Liver (tissue), 9 donors: ENCODE data around the gene STRA6. TPM values are rescaled to one million over a fixed set of nuclear protein-coding genes. Genes with fewer than 3 reads are reported as not detected.

Source experiments
- DNase-seq: peaks from one replicate; pipeline ENCODE4 v3.0.0-alpha.2; 2017; ENCODE audit warnings: low spot score
- H3K27ac ChIP-seq, 2 donors: one replicate each; pipeline ENCODE4 v1.7.0; 2013; ENCODE audit warnings: inconsistent platforms in 2 of 2, low read length in 2 of 2, control low read depth in 1 of 2, low read depth in 1 of 2, mild to moderate bottlenecking in 1 of 2
- H3K27me3 ChIP-seq, 4 donors: one replicate each; pipeline versions ENCODE4 v1.6.1 to v1.7.0; 2013; ENCODE audit warnings: low read length in 3 of 4, inconsistent platforms in 1 of 4, mild to moderate bottlenecking in 1 of 4, moderate library complexity in 1 of 4; ENCODE audit not compliant: control insufficient read depth in 4 of 4, insufficient read depth in 4 of 4
- H3K36me3 ChIP-seq, 4 donors: one replicate each; pipeline versions ENCODE4 v1.6.1 to v1.7.0; 2013; ENCODE audit warnings: low read length in 3 of 4, mild to moderate bottlenecking in 3 of 4, low read depth in 1 of 4, moderate library complexity in 1 of 4; ENCODE audit not compliant: control insufficient read depth in 4 of 4, insufficient read depth in 3 of 4
- H3K4me1 ChIP-seq, 4 donors: one replicate each; pipeline versions ENCODE4 v1.6.1 to v1.7.0; 2013; ENCODE audit warnings: low read length in 3 of 4, mild to moderate bottlenecking in 3 of 4, moderate library complexity in 1 of 4; ENCODE audit not compliant: control insufficient read depth in 4 of 4, insufficient read depth in 4 of 4
- H3K4me3 ChIP-seq, 3 donors: one replicate each; pipeline versions ENCODE4 v1.6.1 to v1.7.0; 2013; ENCODE audit warnings: low read length in 3 of 3, control low read depth in 1 of 3, low read depth in 1 of 3, mild to moderate bottlenecking in 1 of 3
- H3K9ac ChIP-seq, 2 donors: one replicate each; pipeline ENCODE4 v1.7.0; 2013; ENCODE audit warnings: low read length in 2 of 2, mild to moderate bottlenecking in 2 of 2, moderate library complexity in 2 of 2, control low read depth in 1 of 2, low read depth in 1 of 2
- H3K9me3 ChIP-seq, 4 donors: one replicate each; pipeline versions ENCODE4 v1.6.1 to v1.7.0; 2013; ENCODE audit warnings: low read length in 3 of 4; ENCODE audit not compliant: control insufficient read depth in 4 of 4
- FOXA1 ChIP-seq: IDR thresholded peaks from 2 replicates; pipeline ENCODE4 v1.6.1; 2016; ENCODE audit warnings: antibody characterized with exemption
- GABPA ChIP-seq, 2 donors: IDR thresholded peaks in 1 of 2; conservative IDR thresholded peaks in 1 of 2; 2 replicates each; pipeline ENCODE4 v1.6.1; 2016; ENCODE audit warnings: antibody characterized with exemption in 2 of 2, mild to moderate bottlenecking in 1 of 2, moderate library complexity in 1 of 2
- HNF4A ChIP-seq, 2 donors: conservative IDR thresholded peaks; 2 replicates each; pipeline ENCODE4 v1.6.1; 2016; ENCODE audit warnings: antibody characterized with exemption in 2 of 2, mild to moderate bottlenecking in 2 of 2
- HNF4G ChIP-seq: IDR thresholded peaks from 2 replicates; pipeline ENCODE4 v1.6.1; 2016; ENCODE audit warnings: antibody characterized with exemption
- JUND ChIP-seq, 2 donors: IDR thresholded peaks; 2 replicates each; pipeline ENCODE4 v1.6.1; 2016; ENCODE audit warnings: antibody characterized with exemption in 2 of 2
- NR2F2 ChIP-seq: IDR thresholded peaks from 2 replicates; pipeline ENCODE4 v1.6.1; 2016; ENCODE audit warnings: antibody characterized with exemption
- RAD21 ChIP-seq, 2 donors: IDR thresholded peaks; 2 replicates each; pipeline ENCODE4 v1.6.1; 2016; ENCODE audit warnings: antibody characterized with exemption in 2 of 2, mild to moderate bottlenecking in 2 of 2
- RXRA ChIP-seq, 2 donors: IDR thresholded peaks; 2 replicates each; pipeline ENCODE4 v1.6.1; 2017 to 2018; ENCODE audit warnings: antibody characterized with exemption in 2 of 2, mild to moderate bottlenecking in 1 of 2
- SP1 ChIP-seq: IDR thresholded peaks from 2 replicates; pipeline ENCODE4 v1.6.1; 2018; ENCODE audit warnings: antibody characterized with exemption, mild to moderate bottlenecking
- TAF1 ChIP-seq: conservative IDR thresholded peaks from 2 replicates; pipeline ENCODE4 v1.6.1; 2016; ENCODE audit warnings: antibody characterized with exemption, mild to moderate bottlenecking
- YY1 ChIP-seq: IDR thresholded peaks from 2 replicates; pipeline ENCODE4 v1.6.1; 2016; ENCODE audit warnings: antibody characterized with exemption, mild to moderate bottlenecking
- WGBS: extraction: QIAGEN DNeasy Blood & Tissue Kit; methylation state at CpG from one replicate; pipeline ENCODE4 v1.1.7; 2013; 5-methylcytosine and 5-hydroxymethylcytosine counted together
- polyA plus RNA-seq, 2 donors: library from polyadenylated mRNA; stranded (reverse) in 1 of 2; unstranded in 1 of 2; fragments of 200-250 nt in 1 of 2; fragments of >200 nt in 1 of 2; fragmentation: Nextera tagmentation in 1 of 2; extraction: Ambion mirVana in 1 of 2; gene quantifications; one replicate each; pipeline versions ENCODE4 v1.2.1 to v1.2.3, GENCODE V29; 2013 to 2015
- total RNA-seq, 2 donors: library from RNA; depleted of rRNA; stranded (reverse); fragments of >200 nt; gene quantifications; one replicate each; pipeline ENCODE4 v1.2.3, GENCODE V29; 2014
- TF ChIP-seq, protein P1 (sequence below): IDR thresholded peaks from 2 replicates; pipeline ENCODE4 v1.6.1; 2016; ENCODE audit warnings: antibody characterized with exemption, mild to moderate bottlenecking
- TF ChIP-seq, protein P2 (sequence below): IDR thresholded peaks from 2 replicates; pipeline ENCODE4 v1.6.1; 2016; ENCODE audit warnings: antibody characterized with exemption
- TF ChIP-seq, protein P3 (sequence below): IDR thresholded peaks from 2 replicates; pipeline ENCODE4 v1.6.1; 2016; ENCODE audit warnings: antibody characterized with exemption
- TF ChIP-seq, protein P4 (sequence below): fragments of 150-350 bp; IDR thresholded peaks from 2 replicates; pipeline ENCODE4 v1.5.1; 2017; ENCODE audit warnings: improper control_type of control experiment, low read depth, low read length; ENCODE audit not compliant: missing input control
- TF ChIP-seq, protein P5 (sequence below): IDR thresholded peaks from 2 replicates; pipeline ENCODE4 v1.6.1; 2016; ENCODE audit warnings: antibody characterized with exemption
- donor health status: healthy.
- donor health status: healthy.
- donor health status: healthy.
- donor health status: healthy.
- donor health status: healthy.

STRA6 gene
- total and polyA plus RNA-seq, 4 donors, result 3.1 TPM; not detected in 3

DNA sequence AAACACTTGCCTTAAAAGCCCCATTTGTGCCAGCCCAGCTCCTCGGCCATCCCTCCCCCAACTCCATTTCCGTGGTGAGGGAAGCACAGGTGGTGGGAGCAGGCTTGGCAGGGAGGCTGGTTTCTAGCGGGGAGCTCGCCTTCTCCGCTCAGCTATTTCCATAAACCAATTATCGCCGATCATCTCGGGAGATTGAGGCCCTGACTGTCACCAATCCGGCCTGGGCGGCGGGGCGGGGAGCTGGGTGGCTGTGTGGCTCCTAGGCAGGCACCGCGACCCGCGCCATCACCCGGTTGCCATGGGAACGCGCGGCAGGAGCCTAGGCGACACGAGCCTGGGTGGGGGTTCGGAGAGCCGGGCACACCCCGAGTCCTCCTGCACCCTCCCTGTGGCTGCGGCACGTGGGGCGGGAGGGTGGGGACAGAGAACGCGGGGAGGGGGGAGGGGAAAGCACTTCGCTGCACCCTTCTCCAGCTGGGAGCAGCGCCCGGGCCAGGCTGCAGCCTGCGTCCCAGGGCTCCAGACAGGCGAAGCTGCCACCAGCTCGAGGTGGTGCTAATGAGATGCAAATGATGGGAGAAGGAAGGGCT lies 42.9 kb upstream of the STRA6 start:
- Histone ChIP-seq H3K27me3 (peaks cover 0 to 4% (median 2%) of the 10 kb centered on the region in 4 donors), H3K4me3 (no peak overlapping the region), H3K36me3 (no peaks in the 10 kb centered on the region), H3K27ac (no peak overlapping the region), H3K4me1 (peaks cover 0 to 4% (median 0%) of the 10 kb centered on the region in 4 donors), H3K9me3 (no peaks in the 10 kb centered on the region), H3K9ac (no peak overlapping the region)
- DNase-seq, result no peak
- TF ChIP-seq, protein P1, sequence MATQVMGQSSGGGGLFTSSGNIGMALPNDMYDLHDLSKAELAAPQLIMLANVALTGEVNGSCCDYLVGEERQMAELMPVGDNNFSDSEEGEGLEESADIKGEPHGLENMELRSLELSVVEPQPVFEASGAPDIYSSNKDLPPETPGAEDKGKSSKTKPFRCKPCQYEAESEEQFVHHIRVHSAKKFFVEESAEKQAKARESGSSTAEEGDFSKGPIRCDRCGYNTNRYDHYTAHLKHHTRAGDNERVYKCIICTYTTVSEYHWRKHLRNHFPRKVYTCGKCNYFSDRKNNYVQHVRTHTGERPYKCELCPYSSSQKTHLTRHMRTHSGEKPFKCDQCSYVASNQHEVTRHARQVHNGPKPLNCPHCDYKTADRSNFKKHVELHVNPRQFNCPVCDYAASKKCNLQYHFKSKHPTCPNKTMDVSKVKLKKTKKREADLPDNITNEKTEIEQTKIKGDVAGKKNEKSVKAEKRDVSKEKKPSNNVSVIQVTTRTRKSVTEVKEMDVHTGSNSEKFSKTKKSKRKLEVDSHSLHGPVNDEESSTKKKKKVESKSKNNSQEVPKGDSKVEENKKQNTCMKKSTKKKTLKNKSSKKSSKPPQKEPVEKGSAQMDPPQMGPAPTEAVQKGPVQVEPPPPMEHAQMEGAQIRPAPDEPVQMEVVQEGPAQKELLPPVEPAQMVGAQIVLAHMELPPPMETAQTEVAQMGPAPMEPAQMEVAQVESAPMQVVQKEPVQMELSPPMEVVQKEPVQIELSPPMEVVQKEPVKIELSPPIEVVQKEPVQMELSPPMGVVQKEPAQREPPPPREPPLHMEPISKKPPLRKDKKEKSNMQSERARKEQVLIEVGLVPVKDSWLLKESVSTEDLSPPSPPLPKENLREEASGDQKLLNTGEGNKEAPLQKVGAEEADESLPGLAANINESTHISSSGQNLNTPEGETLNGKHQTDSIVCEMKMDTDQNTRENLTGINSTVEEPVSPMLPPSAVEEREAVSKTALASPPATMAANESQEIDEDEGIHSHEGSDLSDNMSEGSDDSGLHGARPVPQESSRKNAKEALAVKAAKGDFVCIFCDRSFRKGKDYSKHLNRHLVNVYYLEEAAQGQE, result no peak
- TF ChIP-seq HNF4G (no peak), SP1 (no peak)
- TF ChIP-seq, protein P2, sequence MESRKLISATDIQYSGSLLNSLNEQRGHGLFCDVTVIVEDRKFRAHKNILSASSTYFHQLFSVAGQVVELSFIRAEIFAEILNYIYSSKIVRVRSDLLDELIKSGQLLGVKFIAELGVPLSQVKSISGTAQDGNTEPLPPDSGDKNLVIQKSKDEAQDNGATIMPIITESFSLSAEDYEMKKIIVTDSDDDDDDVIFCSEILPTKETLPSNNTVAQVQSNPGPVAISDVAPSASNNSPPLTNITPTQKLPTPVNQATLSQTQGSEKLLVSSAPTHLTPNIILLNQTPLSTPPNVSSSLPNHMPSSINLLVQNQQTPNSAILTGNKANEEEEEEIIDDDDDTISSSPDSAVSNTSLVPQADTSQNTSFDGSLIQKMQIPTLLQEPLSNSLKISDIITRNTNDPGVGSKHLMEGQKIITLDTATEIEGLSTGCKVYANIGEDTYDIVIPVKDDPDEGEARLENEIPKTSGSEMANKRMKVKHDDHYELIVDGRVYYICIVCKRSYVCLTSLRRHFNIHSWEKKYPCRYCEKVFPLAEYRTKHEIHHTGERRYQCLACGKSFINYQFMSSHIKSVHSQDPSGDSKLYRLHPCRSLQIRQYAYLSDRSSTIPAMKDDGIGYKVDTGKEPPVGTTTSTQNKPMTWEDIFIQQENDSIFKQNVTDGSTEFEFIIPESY, result no peak
- TF ChIP-seq, protein P3, sequence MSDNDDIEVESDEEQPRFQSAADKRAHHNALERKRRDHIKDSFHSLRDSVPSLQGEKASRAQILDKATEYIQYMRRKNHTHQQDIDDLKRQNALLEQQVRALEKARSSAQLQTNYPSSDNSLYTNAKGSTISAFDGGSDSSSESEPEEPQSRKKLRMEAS, result no peak
- WGBS, result 6% methylated on average over 36 of the region's 36 CpGs

DNA sequence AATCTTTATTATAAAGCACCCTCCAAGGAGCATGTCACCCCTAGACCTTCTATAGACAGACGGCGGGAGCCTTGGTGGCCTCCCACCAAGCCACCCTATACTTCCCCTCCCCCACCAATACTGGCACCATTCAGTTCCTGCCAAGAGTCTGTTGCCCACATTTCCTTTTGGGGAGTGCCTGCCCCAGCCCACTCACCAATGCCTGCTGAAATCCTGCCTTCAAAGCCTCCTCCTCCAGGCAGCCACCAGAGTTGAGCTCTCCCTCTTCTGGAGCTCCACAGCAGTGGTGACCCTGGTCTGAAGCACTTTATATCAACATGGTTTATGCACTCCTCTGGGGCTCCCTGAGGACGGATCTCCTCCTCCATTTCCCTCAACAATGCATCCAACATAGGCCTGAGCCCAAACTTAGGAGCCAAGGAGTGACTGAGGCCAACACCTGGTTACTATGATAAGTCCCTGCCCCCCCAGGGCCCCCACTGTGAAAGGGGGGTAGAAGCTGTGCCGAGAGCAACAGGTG lies 42.3 kb upstream of the STRA6 start:
- no peaks in the 10 kb centered on the region for H3K9me3 ChIP-seq
- H3K27me3 ChIP-seq, result peaks cover 0 to 4% (median 2%) of the 10 kb centered on the region in 4 donors
- no peak for DNase-seq

More for the DNA sequence above, 42.3 kb upstream of the STRA6 start:
- no peak overlapping the region for H3K4me3 ChIP-seq
- no peaks in the 10 kb centered on the region for H3K36me3 ChIP-seq
- H3K27ac ChIP-seq, result no peak overlapping the region
- TF ChIP-seq FOXA1, result no peak
- TF ChIP-seq YY1, result no peak
- TF ChIP-seq, protein P4, sequence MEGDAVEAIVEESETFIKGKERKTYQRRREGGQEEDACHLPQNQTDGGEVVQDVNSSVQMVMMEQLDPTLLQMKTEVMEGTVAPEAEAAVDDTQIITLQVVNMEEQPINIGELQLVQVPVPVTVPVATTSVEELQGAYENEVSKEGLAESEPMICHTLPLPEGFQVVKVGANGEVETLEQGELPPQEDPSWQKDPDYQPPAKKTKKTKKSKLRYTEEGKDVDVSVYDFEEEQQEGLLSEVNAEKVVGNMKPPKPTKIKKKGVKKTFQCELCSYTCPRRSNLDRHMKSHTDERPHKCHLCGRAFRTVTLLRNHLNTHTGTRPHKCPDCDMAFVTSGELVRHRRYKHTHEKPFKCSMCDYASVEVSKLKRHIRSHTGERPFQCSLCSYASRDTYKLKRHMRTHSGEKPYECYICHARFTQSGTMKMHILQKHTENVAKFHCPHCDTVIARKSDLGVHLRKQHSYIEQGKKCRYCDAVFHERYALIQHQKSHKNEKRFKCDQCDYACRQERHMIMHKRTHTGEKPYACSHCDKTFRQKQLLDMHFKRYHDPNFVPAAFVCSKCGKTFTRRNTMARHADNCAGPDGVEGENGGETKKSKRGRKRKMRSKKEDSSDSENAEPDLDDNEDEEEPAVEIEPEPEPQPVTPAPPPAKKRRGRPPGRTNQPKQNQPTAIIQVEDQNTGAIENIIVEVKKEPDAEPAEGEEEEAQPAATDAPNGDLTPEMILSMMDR, result no peak
- TF ChIP-seq HNF4A (conservative IDR thresholded peaks at IDR 0.05), result no peak
- no peak for TF ChIP-seq NR2F2
- TF ChIP-seq, protein P1, result no peak
- TF ChIP-seq, protein P5, sequence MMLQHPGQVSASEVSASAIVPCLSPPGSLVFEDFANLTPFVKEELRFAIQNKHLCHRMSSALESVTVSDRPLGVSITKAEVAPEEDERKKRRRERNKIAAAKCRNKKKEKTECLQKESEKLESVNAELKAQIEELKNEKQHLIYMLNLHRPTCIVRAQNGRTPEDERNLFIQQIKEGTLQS, result no peak
- TF ChIP-seq SP1, result no peak
- TF ChIP-seq TAF1, result no peak
- no peak for TF ChIP-seq GABPA (IDR thresholded peaks at IDR 0.05 in 1 of 2, conservative IDR thresholded peaks at IDR 0.05 in 1 of 2)
- TF ChIP-seq RXRA (IDR thresholded peaks at IDR 0.05), result no peak
- TF ChIP-seq JUND (IDR thresholded peaks at IDR 0.05), result no peak
- TF ChIP-seq, protein P2, result no peak
- TF ChIP-seq, protein P3, result no peak
- TF ChIP-seq HNF4G, result no peak
- no peak for TF ChIP-seq RAD21 (IDR thresholded peaks at IDR 0.05)
- no peak overlapping the region for H3K9ac ChIP-seq
- peaks cover 0 to 5% (median 4%) of the 10 kb centered on the region in 4 donors for H3K4me1 ChIP-seq
- 53% methylated on average over 4 of the region's 4 CpGs for WGBS
